ENCODE measurements around the gene SH3PXD2A.

SH3PXD2A gene

GRCh38 chr10:103551619-103552602, 303.5 kb downstream of the SH3PXD2A start:
- H3K27ac ChIP-seq = no peak overlapping the region
- peaks cover 0 to 8% of the 10 kb centered on the region in 2 experiments for H3K4me1 ChIP-seq (ENCODE audit: control insufficient read depth in 1 of 2, insufficient read depth in 1 of 2, low read depth in 1 of 2, low read length in 1 of 2)
- H3K27me3 ChIP-seq = peaks cover 52% of the 10 kb centered on the region
- no peaks in the 10 kb centered on the region for H3K9me3 ChIP-seq
- H3K36me3 ChIP-seq = no peaks in the 10 kb centered on the region
- no peak overlapping the region for H3K4me3 ChIP-seq (ENCODE audit: low read depth in 1 of 2, low read length in 1 of 2)
- TF ChIP-seq, protein P1, sequence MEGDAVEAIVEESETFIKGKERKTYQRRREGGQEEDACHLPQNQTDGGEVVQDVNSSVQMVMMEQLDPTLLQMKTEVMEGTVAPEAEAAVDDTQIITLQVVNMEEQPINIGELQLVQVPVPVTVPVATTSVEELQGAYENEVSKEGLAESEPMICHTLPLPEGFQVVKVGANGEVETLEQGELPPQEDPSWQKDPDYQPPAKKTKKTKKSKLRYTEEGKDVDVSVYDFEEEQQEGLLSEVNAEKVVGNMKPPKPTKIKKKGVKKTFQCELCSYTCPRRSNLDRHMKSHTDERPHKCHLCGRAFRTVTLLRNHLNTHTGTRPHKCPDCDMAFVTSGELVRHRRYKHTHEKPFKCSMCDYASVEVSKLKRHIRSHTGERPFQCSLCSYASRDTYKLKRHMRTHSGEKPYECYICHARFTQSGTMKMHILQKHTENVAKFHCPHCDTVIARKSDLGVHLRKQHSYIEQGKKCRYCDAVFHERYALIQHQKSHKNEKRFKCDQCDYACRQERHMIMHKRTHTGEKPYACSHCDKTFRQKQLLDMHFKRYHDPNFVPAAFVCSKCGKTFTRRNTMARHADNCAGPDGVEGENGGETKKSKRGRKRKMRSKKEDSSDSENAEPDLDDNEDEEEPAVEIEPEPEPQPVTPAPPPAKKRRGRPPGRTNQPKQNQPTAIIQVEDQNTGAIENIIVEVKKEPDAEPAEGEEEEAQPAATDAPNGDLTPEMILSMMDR (IDR thresholded peaks at IDR 0.05) = no peak

DNA sequence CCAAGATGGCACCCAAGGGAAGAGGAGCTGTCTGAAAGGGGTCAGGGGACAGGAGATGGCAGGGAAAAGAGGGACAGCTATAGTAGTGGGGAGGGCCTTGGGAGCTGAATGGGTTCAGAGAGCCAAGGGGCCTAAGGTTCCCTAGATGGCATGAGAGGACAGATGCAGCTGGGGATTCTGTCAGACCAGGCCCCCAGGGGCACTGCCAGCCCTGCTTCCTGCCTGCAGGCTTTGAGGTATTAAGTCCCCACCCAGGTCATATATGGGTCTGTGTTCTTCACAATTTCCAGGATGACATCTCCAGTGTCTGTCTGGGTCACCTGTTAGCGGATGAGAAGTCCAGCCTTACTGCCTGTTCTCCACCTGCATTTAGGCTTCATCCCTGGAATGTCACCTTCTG, 305.1 kb downstream of the SH3PXD2A start:
- peaks cover 35% of the 10 kb centered on the region for H3K27me3 ChIP-seq
- no peak overlapping the region for H3K4me3 ChIP-seq (ENCODE audit: low read depth in 1 of 2, low read length in 1 of 2)
- peaks cover 0 to 8% of the 10 kb centered on the region in 2 experiments for H3K4me1 ChIP-seq (ENCODE audit: control insufficient read depth in 1 of 2, insufficient read depth in 1 of 2, low read depth in 1 of 2, low read length in 1 of 2)
- TF ChIP-seq, protein P1 (IDR thresholded peaks at IDR 0.05) = no peak
- H3K27ac ChIP-seq = no peak overlapping the region
- H3K9me3 ChIP-seq = no peaks in the 10 kb centered on the region
- no peaks in the 10 kb centered on the region for H3K36me3 ChIP-seq

GRCh38 chr10:103549349-103549685, 306.1 kb downstream of the SH3PXD2A start:
- TF ChIP-seq, protein P1 (IDR thresholded peaks at IDR 0.05) = no peak
- no peak overlapping the region for H3K4me3 ChIP-seq (ENCODE audit: low read depth in 1 of 2, low read length in 1 of 2)
- H3K9me3 ChIP-seq = no peaks in the 10 kb centered on the region
- peaks cover 30% of the 10 kb centered on the region for H3K27me3 ChIP-seq
- H3K4me1 ChIP-seq (ENCODE audit: control insufficient read depth in 1 of 2, insufficient read depth in 1 of 2, low read depth in 1 of 2, low read length in 1 of 2) = peaks cover 0 to 8% of the 10 kb centered on the region in 2 experiments
- no peak overlapping the region for H3K27ac ChIP-seq
- no peaks in the 10 kb centered on the region for H3K36me3 ChIP-seq

- TF ChIP-seq, protein P1 (IDR thresholded peaks at IDR 0.05) = no peak
- Histone ChIP-seq H3K4me3 (ENCODE audit: low read depth in 1 of 2, low read length in 1 of 2) (no peak overlapping the region), H3K9me3 (no peaks in the 10 kb centered on the region), H3K36me3 (no peaks in the 10 kb centered on the region), H3K27me3 (peaks cover 30% of the 10 kb centered on the region), H3K4me1 (ENCODE audit: control insufficient read depth in 1 of 2, insufficient read depth in 1 of 2, low read depth in 1 of 2, low read length in 1 of 2) (peaks cover 0 to 8% of the 10 kb centered on the region in 2 experiments), H3K27ac (no peak overlapping the region)
These were observed 306.6 kb downstream of the SH3PXD2A start for GRCh38 chr10:103548581-103549348.

DNA sequence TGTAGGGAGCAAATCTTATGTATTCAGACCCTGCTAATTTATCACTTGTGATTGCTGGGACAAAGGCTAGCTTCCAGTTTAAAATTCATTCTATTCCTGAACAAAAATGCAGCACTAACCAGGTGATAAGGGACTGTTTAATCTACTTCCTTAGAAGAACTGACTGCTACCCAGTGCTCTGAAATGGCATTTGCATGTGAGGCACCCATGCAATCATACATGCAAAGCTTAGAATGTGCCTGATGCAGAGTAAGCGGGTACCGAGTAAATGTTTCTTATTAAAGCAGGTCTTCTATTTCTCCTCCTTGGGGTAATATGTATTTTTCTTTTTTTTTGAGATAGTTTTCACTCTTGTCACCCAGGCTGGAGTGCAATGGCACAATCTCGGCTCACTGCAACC, 307.4 kb downstream of the SH3PXD2A start:
- H3K4me1 ChIP-seq (ENCODE audit: control insufficient read depth in 1 of 2, insufficient read depth in 1 of 2, low read depth in 1 of 2, low read length in 1 of 2) = peaks cover 0 to 8% of the 10 kb centered on the region in 2 experiments
- H3K36me3 ChIP-seq = no peaks in the 10 kb centered on the region
- H3K27ac ChIP-seq = no peak overlapping the region
- peaks cover 30% of the 10 kb centered on the region for H3K27me3 ChIP-seq
- H3K4me3 ChIP-seq (ENCODE audit: low read depth in 1 of 2, low read length in 1 of 2) = no peak overlapping the region
- no peaks in the 10 kb centered on the region for H3K9me3 ChIP-seq
- TF ChIP-seq, protein P1 (IDR thresholded peaks at IDR 0.05) = no peak

Measured in neutrophil (primary cell).